SK-N-SH (cell line): Measurements from ENCODE around the gene ERI3. TPM values are rescaled to one million over a fixed set of nuclear protein-coding genes. Genes with fewer than 3 reads are reported as not detected.

Experiments
- CTCF ChIA-PET: fragments of 300-600, 350-600 bp; formaldehyde crosslinking; extraction: SDS; loops from one replicate; lab custom pipeline; 2021; lab: Yijun Ruan, JAX
- POLR2A ChIA-PET: fragments of 350-600 bp; sonication (Branson Sonifier 250); formaldehyde crosslinking; extraction: SDS; loops from one replicate; lab custom pipeline; 2020; ENCODE audit warnings: antibody characterized with exemption, inconsistent platforms; lab: Yijun Ruan, JAX
- DNase-seq: peaks from one replicate; pipeline ENCODE4 v3.0.0; 2012
- H2AFZ ChIP-seq: fragments of 200-600 bp; sonication (generic); 2 replicates; pipeline ENCODE4 v1.8.1; 2016; ENCODE audit warnings: antibody characterized with exemption, mild to moderate bottlenecking, low read depth
- H3F3A ChIP-seq: fragments of 200-600 bp; sonication (generic); replicated peaks from 2 replicates; pipeline ENCODE3; 2016; ENCODE audit warnings: antibody characterized with exemption, mild to moderate bottlenecking; ENCODE audit not compliant: insufficient read depth
- H3K27ac ChIP-seq, 2 experiments: fragments of 200-500 bp in 1 of 2; fragments of 200-600 bp in 1 of 2; sonication (Bioruptor generic) in 1 of 2; sonication (generic), shearing (Covaris generic) in 1 of 2; 2 replicates each; pipeline versions ENCODE4 v1.5.1 to v1.6.1; 2014 to 2016; ENCODE audit warnings: low read depth in 2 of 2, inconsistent platforms in 1 of 2, low read length in 1 of 2, mild to moderate bottlenecking in 1 of 2, mixed read lengths in 1 of 2
- H3K27me3 ChIP-seq: fragments of 200-600 bp; sonication (generic), shearing (Covaris generic); 2 replicates; pipeline ENCODE4 v1.6.1; 2016; ENCODE audit warnings: mixed run types; ENCODE audit not compliant: insufficient read depth
- H3K36me3 ChIP-seq, 2 experiments: fragments of 200-500 bp in 1 of 2; fragments of 200-600 bp in 1 of 2; sonication (Bioruptor generic) in 1 of 2; sonication (generic) in 1 of 2; replicated peaks in 1 of 2; 2 replicates each; pipeline versions ENCODE3 to v1.5.1; 2014 to 2016; ENCODE audit warnings: low read length in 1 of 2, mild to moderate bottlenecking in 1 of 2; ENCODE audit not compliant: insufficient read depth in 2 of 2, control insufficient read depth in 1 of 2
- H3K4me1 ChIP-seq, 2 experiments: fragments of 200-500 bp in 1 of 2; fragments of 200-600 bp in 1 of 2; sonication (Bioruptor generic) in 1 of 2; sonication (generic), shearing (Covaris generic) in 1 of 2; 2 replicates each; pipeline versions ENCODE4 v1.5.1 to v1.6.1; 2014 to 2016; ENCODE audit warnings: low read depth in 1 of 2, low read length in 1 of 2, mixed run types in 1 of 2; ENCODE audit not compliant: insufficient read depth in 2 of 2, control insufficient read depth in 1 of 2
- H3K4me2 ChIP-seq: fragments of 200-600 bp; sonication (generic), shearing (Covaris generic); 2 replicates; pipeline ENCODE4 v1.6.1; 2017; ENCODE audit warnings: mixed run types
- H3K4me3 ChIP-seq, 2 experiments: fragments of 200-500 bp in 1 of 2; fragments of 200-600 bp in 1 of 2; sonication (Bioruptor generic) in 1 of 2; sonication (generic), shearing (Covaris generic) in 1 of 2; 2 replicates each; pipeline versions ENCODE4 v1.5.1 to v1.8.1; 2014 to 2016; ENCODE audit warnings: low read depth in 2 of 2, inconsistent platforms in 1 of 2, low read length in 1 of 2, mild to moderate bottlenecking in 1 of 2, mixed read lengths in 1 of 2, moderate library complexity in 1 of 2
- H3K79me2 ChIP-seq: fragments of 200-600 bp; sonication (generic); 2 replicates; pipeline ENCODE4 v1.8.1; 2017; ENCODE audit warnings: mild to moderate bottlenecking; ENCODE audit not compliant: insufficient read depth
- H3K9ac ChIP-seq: fragments of 200-600 bp; sonication (generic); 2 replicates; pipeline ENCODE4 v1.6.1; 2017; ENCODE audit warnings: mixed run types
- H3K9me2 ChIP-seq: fragments of 200-600 bp; sonication (generic); 2 replicates; pipeline ENCODE4 v1.6.1; 2017; ENCODE audit warnings: mixed run types
- H3K9me3 ChIP-seq: fragments of 200-600 bp; sonication (generic); 2 replicates; pipeline ENCODE4 v1.6.1; 2017; ENCODE audit warnings: mixed run types, mild to moderate bottlenecking, moderate library complexity
- H4K20me1 ChIP-seq: fragments of 200-600 bp; sonication (generic); 2 replicates; pipeline ENCODE4 v1.6.1; 2017; ENCODE audit warnings: mild to moderate bottlenecking, mixed run types; ENCODE audit not compliant: insufficient read depth
- CHD2 ChIP-seq: fragments of 150-350 bp; IDR thresholded peaks from 2 replicates; pipeline ENCODE4 v1.6.1; 2018; ENCODE audit warnings: low read length; ENCODE audit not compliant: partially characterized antibody
- EP300 ChIP-seq, 2 experiments: IDR thresholded peaks; 2 replicates each; pipeline versions ENCODE4 v1.4.0 to v1.6.1; 2012; ENCODE audit warnings: borderline replicate concordance in 1 of 2, low read depth in 1 of 2, low read length in 1 of 2
- FOSL2 ChIP-seq: IDR thresholded peaks from 2 replicates; pipeline ENCODE4 v1.4.0; 2012; ENCODE audit warnings: low read depth, mild to moderate bottlenecking, moderate library complexity, borderline replicate concordance
- FOXJ3 ChIP-seq: sonication (generic); formaldehyde crosslinking; IDR thresholded peaks from 2 replicates; pipeline ENCODE4 v1.5.1; 2020; ENCODE audit warnings: mild to moderate bottlenecking, missing genetic modification reagents
- FOXM1 ChIP-seq: IDR thresholded peaks from 2 replicates; pipeline ENCODE4 v1.4.0; 2012; ENCODE audit warnings: low read depth, mild to moderate bottlenecking
- MAX ChIP-seq: IDR thresholded peaks from 2 replicates; pipeline ENCODE4 v1.4.0; 2012; ENCODE audit warnings: low read depth
- NFIC ChIP-seq: IDR thresholded peaks from 2 replicates; pipeline ENCODE4 v1.4.0; 2012; ENCODE audit warnings: borderline replicate concordance
- NRF1 ChIP-seq: IDR thresholded peaks from 2 replicates; pipeline ENCODE4 v1.6.1; 2012; ENCODE audit warnings: low read depth, mild to moderate bottlenecking, low read length
- PBX3 ChIP-seq: IDR thresholded peaks from 2 replicates; pipeline ENCODE4; 2012
- POLR2AphosphoS5 ChIP-seq: IDR thresholded peaks from 2 replicates; pipeline ENCODE4 v1.6.1; 2012; ENCODE audit warnings: low read depth, low read length
- REST ChIP-seq: IDR thresholded peaks from 2 replicates; pipeline ENCODE4 v1.6.1; 2012; ENCODE audit warnings: mild to moderate bottlenecking, low read depth, low read length, moderate library complexity
- RFX5 ChIP-seq: IDR thresholded peaks from 2 replicates; pipeline ENCODE4 v1.6.1; 2012; ENCODE audit warnings: mild to moderate bottlenecking, improper control_type of control experiment, low read length
- SIN3A ChIP-seq: IDR thresholded peaks from 2 replicates; pipeline ENCODE4 v1.6.1; 2012; ENCODE audit warnings: low read depth, mild to moderate bottlenecking, low read length, moderate library complexity, borderline replicate concordance
- TEAD4 ChIP-seq: IDR thresholded peaks from 2 replicates; pipeline ENCODE4 v1.4.0; 2012; ENCODE audit warnings: mild to moderate bottlenecking, borderline replicate concordance; ENCODE audit not compliant: insufficient read depth
- USF1 ChIP-seq: IDR thresholded peaks from 2 replicates; pipeline ENCODE4 v1.4.0; 2012; ENCODE audit warnings: low read depth, borderline replicate concordance
- YY1 ChIP-seq: IDR thresholded peaks from 2 replicates; pipeline ENCODE4 v1.4.0; 2012; ENCODE audit warnings: low read depth, mild to moderate bottlenecking
- ZBTB33 ChIP-seq: IDR thresholded peaks from 2 replicates; pipeline ENCODE4 v1.4.0; 2012; ENCODE audit warnings: low read depth, borderline replicate concordance
- WGBS: methylation state at CpG from one replicate; pipeline ENCODE4 v1.1.6; 2017; ENCODE audit warnings: low lambda C conversion rate; 5-methylcytosine and 5-hydroxymethylcytosine counted together
- polyA plus RNA-seq, 3 experiments: library from polyadenylated mRNA; depleted of rRNA; stranded (reverse); fragments of >200 nt; gene quantifications; 2 replicates each; pipeline ENCODE4 v1.2.3, GENCODE V29; 2012

ERI3 gene
- polyA plus RNA-seq, 1 of the 3 experiments (the other 2 are of a cell fraction), result 60.7 TPM

GRCh38 chr1:44401256-44402228 lies 46.5 kb upstream of the ERI3 start:
- TF ChIP-seq NRF1, result no peak
- no peak for TF ChIP-seq MAX
- TF ChIP-seq REST, result no peak
- no peak for TF ChIP-seq SIN3A
- TF ChIP-seq FOXM1, result no peak
- no peak for TF ChIP-seq YY1
- TF ChIP-seq USF1, result no peak
- no peak for TF ChIP-seq EP300 (IDR thresholded peaks at IDR 0.05; ENCODE audit: borderline replicate concordance in 1 of 2, low read depth in 1 of 2, low read length in 1 of 2)
- TF ChIP-seq TEAD4, result no peak
- TF ChIP-seq FOSL2, result no peak
- no peak for TF ChIP-seq PBX3
- no peak for TF ChIP-seq ZBTB33
- TF ChIP-seq POLR2AphosphoS5, result no peak
- no peak for TF ChIP-seq RFX5
- no peak for TF ChIP-seq NFIC
- no peak for TF ChIP-seq CHD2
- no peak for TF ChIP-seq FOXJ3 (CRISPR knock-in tag)
- H3K4me1 ChIP-seq, result peaks cover 0 to 10% of the 10 kb centered on the region in 2 experiments; a peak in 1 of 4 replicates
- POLR2A ChIA-PET, result no interaction called here
- H3F3A ChIP-seq, result no peaks in the 10 kb centered on the region
- no peak for DNase-seq
- no peak overlapping the region for H3K4me3 ChIP-seq
- no peaks in the 10 kb centered on the region for H3K9me3 ChIP-seq
- H3K4me2 ChIP-seq, result no peak overlapping the region
- peaks cover 75% of the 10 kb centered on the region for H3K27me3 ChIP-seq
- H2AFZ ChIP-seq, result no peak overlapping the region
- H4K20me1 ChIP-seq, result no peaks in the 10 kb centered on the region
- H3K27ac ChIP-seq, result no peak overlapping the region
- H3K36me3 ChIP-seq, result no peaks in the 10 kb centered on the region
- CTCF ChIA-PET, result no interaction called here
- H3K9me2 ChIP-seq, result no peaks in the 10 kb centered on the region
- WGBS, result 26% methylated on average over 12 of the region's 12 CpGs
- no peak overlapping the region for H3K9ac ChIP-seq
- H3K79me2 ChIP-seq, result no peaks in the 10 kb centered on the region
